ENCODE measurements around the gene GBP1. TPM values are rescaled to one million over a fixed set of nuclear protein-coding genes. Genes with fewer than 3 reads are reported as not detected.
"Not testable (repeated sequence)": the region's sequence is repeated elsewhere in the genome, so short reads cannot be mapped to it uniquely, and the experiment has no call there.

GBP1 gene
- total RNA-seq, 4 donors from 2014 or later: 1.8 to 6.9 (median 5.0) TPM

DNA sequence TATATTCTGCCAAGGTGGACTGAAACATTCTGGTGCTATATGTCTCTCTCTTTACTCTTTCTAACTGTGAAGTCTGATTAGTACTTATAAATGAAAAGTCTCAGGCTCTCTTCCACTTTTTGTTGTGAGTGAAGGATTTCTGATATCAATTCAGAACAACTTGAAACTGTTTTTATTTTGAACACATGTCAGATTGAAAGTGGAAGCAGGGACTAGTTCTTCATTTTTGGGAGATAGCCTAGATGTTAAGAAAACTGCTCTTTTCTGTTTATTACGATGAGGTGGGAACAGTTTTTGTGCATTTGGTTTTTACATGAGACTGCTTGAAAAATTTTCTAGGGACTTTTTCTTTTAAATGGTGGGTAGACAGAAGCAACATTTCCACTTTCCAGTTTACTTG is 27.8 kb downstream of the GBP1 start:
- Histone ChIP-seq H3K27ac (no peak overlapping the region), H3K9me3 (no peaks in the 10 kb centered on the region), H3K4me3 (no peak overlapping the region), H3K27me3 (no peaks in the 10 kb centered on the region), H3K4me1 (no peaks in the 10 kb centered on the region), H3K36me3 (no peaks in the 10 kb centered on the region)
- ATAC-seq (no peak), DNase-seq (no peak)
- in situ Hi-C loops (cut with MboI; ENCODE audit: low sequenced_read_pairs in 4 of 4): no loop called here
- intact Hi-C loops (cut with DNase I; ENCODE audit: low total_unique reads): no loop called here
- no peak for TF ChIP-seq POLR2A (IDR thresholded peaks at IDR 0.05)

DNA sequence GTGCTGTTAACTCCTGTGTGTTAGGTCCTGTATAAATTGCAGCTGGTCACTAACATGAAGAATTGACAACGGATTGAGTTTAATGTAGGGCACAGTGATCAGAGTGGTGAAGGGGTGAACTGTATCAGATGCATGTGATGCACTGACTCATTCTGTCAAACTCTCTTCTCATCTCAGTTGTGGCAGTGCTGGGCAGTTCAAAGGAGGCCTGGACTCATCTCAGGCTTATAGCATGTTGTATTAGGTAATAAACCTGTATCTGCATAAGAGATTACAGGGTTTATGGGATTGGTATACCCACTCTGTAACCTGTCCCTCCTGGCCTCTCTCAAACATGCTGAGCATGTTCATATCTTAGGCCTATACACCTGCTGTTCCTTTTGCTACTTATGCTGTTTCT is 29.9 kb downstream of the GBP1 start:
- no peaks in the 10 kb centered on the region for H3K9me3 ChIP-seq
- no peaks in the 10 kb centered on the region for H3K27me3 ChIP-seq
- H3K4me3 ChIP-seq: no peak overlapping the region
- H3K4me1 ChIP-seq: no peaks in the 10 kb centered on the region
- no peaks in the 10 kb centered on the region for H3K36me3 ChIP-seq
- in situ Hi-C loops (cut with MboI; ENCODE audit: low sequenced_read_pairs in 4 of 4) (no loop called here), intact Hi-C loops (cut with DNase I; ENCODE audit: low total_unique reads) (no loop called here)
- ATAC-seq: no peak
- no peak overlapping the region for H3K27ac ChIP-seq
- TF ChIP-seq, protein P1, sequence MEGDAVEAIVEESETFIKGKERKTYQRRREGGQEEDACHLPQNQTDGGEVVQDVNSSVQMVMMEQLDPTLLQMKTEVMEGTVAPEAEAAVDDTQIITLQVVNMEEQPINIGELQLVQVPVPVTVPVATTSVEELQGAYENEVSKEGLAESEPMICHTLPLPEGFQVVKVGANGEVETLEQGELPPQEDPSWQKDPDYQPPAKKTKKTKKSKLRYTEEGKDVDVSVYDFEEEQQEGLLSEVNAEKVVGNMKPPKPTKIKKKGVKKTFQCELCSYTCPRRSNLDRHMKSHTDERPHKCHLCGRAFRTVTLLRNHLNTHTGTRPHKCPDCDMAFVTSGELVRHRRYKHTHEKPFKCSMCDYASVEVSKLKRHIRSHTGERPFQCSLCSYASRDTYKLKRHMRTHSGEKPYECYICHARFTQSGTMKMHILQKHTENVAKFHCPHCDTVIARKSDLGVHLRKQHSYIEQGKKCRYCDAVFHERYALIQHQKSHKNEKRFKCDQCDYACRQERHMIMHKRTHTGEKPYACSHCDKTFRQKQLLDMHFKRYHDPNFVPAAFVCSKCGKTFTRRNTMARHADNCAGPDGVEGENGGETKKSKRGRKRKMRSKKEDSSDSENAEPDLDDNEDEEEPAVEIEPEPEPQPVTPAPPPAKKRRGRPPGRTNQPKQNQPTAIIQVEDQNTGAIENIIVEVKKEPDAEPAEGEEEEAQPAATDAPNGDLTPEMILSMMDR (IDR thresholded peaks at IDR 0.05 in 4 of 5, conservative IDR thresholded peaks at IDR 0.05 in 1 of 5): no peak
- TF ChIP-seq POLR2A (IDR thresholded peaks at IDR 0.05): no peak
- DNase-seq: no peak

DNA sequence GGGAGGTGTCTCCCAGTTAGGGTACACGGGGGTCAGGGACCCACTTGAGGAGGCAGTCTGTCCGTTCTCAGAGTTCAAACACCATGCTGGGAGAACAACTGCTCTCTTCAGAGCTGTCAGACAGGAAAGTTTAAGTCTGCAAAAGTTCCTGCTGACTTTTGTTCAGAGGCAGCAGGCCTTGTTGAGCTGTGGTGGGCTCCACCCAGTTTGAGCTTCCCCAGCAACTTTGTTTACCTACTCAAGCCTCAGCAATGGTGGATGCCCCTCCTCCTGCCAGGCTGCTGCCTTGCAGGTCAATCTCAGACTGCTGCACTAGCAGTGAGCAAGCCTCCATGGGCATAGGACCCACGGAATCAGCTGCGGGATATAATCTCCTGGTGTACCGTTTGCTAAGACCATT is 31.0 kb downstream of the GBP1 start:
- H3K4me1 ChIP-seq; in situ Hi-C loops (cut with MboI; ENCODE audit: low sequenced_read_pairs in 4 of 4); H3K27me3 ChIP-seq; H3K27ac ChIP-seq; H3K36me3 ChIP-seq; H3K9me3 ChIP-seq; DNase-seq; H3K4me3 ChIP-seq; intact Hi-C loops (cut with DNase I; ENCODE audit: low total_unique reads); ATAC-seq: not testable (repeated sequence)

DNA sequence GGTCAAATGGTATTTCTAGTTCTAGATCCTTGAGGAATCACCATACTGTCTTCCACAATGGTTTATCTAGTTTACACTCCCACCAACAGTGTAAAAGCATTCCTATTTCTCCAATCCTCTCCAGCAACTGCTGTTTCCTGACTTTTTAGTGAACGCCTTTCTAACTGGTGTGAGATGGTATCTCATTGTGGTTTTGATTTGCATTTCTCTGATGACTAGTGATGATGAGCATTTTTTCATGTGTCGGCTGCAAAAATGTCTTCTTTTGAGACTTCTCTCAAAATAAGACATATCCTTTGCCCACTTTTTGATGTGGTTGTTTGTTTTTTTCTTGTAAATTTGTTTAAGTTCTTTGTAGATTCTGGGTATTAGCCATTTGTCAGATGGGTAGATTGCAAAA is 36.0 kb downstream of the GBP1 start:
- DNase-seq; H3K27ac ChIP-seq; H3K4me3 ChIP-seq; ATAC-seq; H3K4me1 ChIP-seq; H3K36me3 ChIP-seq; H3K9me3 ChIP-seq; in situ Hi-C loops (cut with MboI; ENCODE audit: low sequenced_read_pairs in 4 of 4); H3K27me3 ChIP-seq; intact Hi-C loops (cut with DNase I; ENCODE audit: low total_unique reads): not testable (repeated sequence)

DNA sequence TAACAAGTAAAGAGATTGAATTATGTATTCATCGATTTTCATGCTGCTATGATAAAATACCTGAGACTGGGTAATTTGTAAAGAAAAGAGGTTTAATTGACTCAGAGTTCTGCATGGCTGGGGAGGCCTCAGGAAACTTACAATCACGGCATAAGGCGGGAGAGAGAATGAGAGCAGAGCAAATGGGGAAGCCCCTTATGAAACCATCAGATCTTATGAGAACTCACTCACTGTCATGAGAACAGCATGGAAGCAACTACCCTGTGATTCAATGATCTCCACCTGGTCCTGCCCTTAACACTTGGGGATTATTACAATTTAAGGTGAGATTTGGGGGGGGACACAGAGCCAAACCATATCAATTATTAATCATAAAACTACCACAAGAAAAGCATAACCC is 39.1 kb downstream of the GBP1 start:
- in situ Hi-C loops (cut with MboI; ENCODE audit: low sequenced_read_pairs in 4 of 4) (no loop called here), intact Hi-C loops (cut with DNase I; ENCODE audit: low total_unique reads) (no loop called here)
- no peak for TF ChIP-seq POLR2A (IDR thresholded peaks at IDR 0.05)
- TF ChIP-seq, protein P1 (IDR thresholded peaks at IDR 0.05 in 4 of 5, conservative IDR thresholded peaks at IDR 0.05 in 1 of 5): no peak
- H3K27ac ChIP-seq: no peak overlapping the region
- H3K36me3 ChIP-seq: no peaks in the 10 kb centered on the region
- no peaks in the 10 kb centered on the region for H3K9me3 ChIP-seq
- no peak for DNase-seq
- H3K4me3 ChIP-seq: no peak overlapping the region
- no peaks in the 10 kb centered on the region for H3K27me3 ChIP-seq
- ATAC-seq: no peak
- H3K4me1 ChIP-seq: peaks cover 0 to 5% of the 10 kb centered on the region in 2 donors

DNA sequence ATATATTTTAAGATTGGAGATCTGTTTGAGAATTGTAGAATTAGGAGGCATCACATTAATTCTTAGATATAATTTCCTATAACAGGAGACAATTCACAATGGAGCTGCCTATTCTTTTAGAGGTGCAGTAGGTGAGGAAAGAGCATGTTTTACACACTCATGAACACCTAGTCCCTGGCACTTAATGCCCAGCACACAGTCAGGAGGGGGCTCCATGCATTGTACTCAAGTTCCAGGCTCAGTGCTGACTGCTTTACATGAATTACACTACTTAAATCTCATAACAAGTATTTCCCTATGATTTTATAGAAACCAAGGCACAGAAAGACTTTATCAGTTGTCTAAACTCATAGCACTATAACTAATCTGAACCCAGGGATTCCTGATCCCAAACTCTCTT is 42.0 kb downstream of the GBP1 start:
- in situ Hi-C loops (cut with MboI; ENCODE audit: low sequenced_read_pairs in 4 of 4): no loop called here
- Histone ChIP-seq H3K4me1 (peaks cover 0 to 5% of the 10 kb centered on the region in 2 donors), H3K4me3 (peak overlapping the region; percentile 50 to 55 (median 52)), H3K27me3 (no peaks in the 10 kb centered on the region), H3K27ac (peak overlapping the region; percentile 63 to 80 (median 68)), H3K9me3 (no peaks in the 10 kb centered on the region), H3K36me3 (no peaks in the 10 kb centered on the region)
- ATAC-seq (no peak), DNase-seq (no peak)
- no peak for TF ChIP-seq POLR2A (IDR thresholded peaks at IDR 0.05)
- intact Hi-C loops (cut with DNase I; ENCODE audit: low total_unique reads): no loop called here
